HG03025 (cell line): Measurements from ENCODE around the gene ELOVL2.
"Not testable (repeated sequence)": the region's sequence is repeated elsewhere in the genome, so short reads cannot be mapped to it uniquely, and the experiment has no call there.

Experiments
- ATAC-seq: cut with Tn5 transposase; IDR thresholded peaks from one replicate; pipeline ENCODE4 v1.9.1; 2021; ENCODE audit warnings: mild to moderate bottlenecking, moderate library complexity; ENCODE audit not compliant: unreplicated experiment, low FRiP score

ELOVL2 gene

DNA sequence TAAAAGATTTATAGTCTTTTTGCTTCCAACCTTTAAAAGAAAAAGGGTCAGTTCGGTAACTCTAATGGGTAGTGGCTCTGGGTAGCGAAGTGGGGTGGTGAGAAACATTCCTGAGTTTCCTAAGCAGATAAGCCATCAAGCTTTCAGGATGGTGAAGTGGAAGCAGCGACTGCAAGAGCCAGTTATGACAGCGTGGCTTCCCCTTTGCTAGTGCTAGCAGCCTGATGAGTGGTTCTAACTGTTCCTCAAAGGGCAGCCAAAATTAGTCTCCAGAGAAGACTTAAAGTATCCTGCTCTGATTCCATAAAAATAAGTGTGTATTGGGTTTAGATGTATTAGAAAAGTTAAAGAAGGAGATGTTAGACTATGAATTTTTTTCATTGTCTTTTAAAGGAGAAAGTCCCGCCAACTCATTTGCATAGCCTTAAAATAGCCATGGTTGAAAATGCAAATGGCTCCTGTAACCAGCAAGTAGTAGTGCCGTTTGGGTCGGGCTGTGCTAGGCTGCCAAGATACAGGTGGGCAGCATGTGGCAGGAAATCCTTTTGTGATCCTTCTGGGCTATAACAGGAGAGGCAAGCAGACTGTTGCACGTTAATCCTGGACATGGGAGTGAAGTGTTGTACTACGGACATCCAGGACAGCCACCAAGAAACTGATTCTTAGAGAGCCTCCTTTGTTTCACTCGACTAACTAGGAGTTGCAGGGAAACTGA lies 18.0 kb downstream of the ELOVL2 start:
- ATAC-seq = peak; percentile 85

DNA sequence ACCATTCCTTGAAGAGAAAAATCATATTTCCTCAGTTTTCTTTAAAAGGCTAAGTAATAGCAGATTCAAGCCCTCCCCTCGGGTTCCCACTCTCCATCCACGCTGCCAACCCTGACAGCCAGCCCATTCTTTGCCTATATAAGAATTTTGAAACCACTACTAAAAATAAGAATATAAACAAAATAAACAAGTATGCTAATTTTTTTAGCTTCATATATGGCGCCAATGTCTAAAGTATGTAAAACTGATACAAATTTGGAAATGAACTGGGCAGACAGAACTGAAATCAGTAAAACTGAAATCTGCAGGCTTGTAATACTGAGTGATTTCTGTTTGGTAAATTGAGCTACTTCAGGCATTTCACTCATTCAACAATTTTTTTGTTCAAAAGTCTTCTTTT lies 19.0 kb downstream of the ELOVL2 start:
- no peak for ATAC-seq

DNA sequence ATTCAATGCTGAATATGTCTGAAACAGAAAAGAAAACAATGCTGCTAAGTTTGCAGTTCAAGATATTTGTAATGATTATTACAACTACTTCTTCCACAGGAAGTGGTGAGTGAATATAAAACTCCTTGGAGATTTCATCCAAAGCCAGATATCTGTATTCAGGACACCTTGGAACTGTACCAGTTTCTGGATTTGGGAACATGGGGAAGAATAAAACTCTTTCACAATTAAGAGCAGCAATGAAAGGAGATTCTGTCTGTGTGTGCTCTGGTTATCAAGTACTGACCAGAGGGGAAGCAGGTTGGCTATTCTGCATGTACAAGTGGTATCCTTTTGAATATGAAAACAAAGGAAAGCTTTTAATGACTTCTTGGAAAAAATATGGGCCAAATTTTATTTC lies 21.1 kb downstream of the ELOVL2 start:
- no peak for ATAC-seq

DNA sequence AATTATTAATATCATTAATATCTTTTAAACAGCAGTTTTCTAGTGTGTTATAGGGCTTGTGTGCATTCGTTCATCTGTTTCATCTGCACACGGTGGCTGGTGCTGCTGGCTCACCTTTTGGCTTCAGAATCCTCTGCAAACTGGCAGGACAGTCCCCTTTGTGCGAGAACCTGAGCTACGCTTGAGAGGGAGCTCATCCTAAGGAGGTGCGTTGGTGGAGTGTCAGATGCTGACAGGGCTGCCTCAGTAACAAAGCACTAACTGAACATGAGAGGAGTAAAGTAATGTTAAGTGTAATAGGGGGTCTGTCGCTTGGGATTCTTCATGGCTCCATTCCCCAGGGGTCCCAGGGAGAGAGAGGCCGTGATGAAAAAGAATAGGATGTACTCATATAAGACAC lies 22.4 kb downstream of the ELOVL2 start:
- no peak for ATAC-seq

DNA sequence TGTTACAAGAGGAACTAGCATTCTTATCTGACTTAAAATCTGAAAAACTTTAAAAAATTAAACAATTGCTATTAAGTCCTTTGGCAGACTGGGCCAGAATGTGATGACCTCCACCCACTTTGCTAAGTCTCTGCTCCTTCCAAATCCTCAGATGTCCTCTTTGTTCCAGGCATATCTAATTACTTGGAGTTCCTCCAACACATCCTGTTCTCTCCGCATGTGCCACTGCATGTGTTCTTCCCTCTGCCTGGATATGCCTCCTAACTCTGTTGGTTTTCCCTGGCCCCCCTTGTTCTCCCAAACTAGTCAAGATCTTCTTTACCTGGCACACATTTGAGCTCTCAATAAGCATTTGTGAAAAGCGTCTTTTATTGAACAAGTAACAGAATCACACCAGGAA lies 23.1 kb downstream of the ELOVL2 start:
- ATAC-seq = no peak

DNA sequence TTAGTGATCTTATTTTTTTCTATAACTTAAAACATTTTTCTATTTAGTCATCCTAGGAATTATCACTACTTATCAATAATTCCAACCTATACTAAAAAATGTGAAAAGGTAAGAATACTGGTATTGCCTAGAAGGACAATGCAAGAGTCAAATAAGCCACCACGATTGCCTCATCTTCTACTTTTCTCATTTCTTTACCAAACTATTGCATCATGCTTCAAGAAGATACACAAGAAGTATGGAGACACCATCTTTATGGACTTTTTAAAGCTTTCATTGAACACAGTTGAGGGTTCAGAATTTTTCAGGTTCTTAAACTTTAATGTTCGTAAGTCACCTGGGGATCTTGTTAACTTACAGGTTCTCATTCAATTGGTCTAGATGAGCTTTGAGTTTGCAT lies 25.9 kb downstream of the ELOVL2 start:
- ATAC-seq = no peak

DNA sequence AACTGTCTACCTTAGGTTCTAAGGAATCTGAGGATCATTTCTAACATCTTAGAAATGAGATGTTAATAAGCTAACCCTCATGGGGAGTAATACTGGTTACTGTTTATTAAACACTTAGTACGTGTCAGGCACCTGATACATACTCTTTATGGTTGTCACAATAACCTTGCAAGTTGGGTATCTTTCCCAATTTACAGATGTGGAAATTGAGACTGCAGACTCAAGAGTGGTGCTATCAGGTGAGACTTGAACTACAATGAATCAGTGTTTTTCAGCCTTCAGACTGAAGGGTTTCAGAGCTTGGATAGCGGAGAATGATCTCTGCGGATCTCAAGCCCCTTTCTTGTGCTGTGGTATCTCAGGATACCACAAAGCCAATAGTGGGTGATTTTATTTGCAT lies 27.0 kb downstream of the ELOVL2 start:
- ATAC-seq = no peak

DNA sequence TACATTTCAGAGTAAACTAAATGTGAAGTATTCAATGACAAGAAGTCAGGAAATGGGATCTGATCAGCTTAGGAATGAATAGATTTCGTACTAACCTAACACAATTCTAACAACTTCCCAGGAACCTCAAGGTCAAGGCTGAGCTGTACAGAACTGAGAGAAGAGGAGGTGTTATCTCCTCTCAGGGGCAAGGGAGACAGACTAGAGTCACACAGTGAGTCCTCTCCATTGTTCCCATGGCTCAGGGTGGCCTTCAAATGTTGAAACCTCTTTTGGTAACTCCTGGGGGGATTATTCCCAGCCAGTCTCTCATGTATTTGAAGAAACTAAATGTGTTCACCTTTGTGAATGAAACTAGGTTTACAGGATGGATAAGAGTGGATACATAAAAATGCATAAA lies 27.7 kb downstream of the ELOVL2 start:
- ATAC-seq = no peak

DNA sequence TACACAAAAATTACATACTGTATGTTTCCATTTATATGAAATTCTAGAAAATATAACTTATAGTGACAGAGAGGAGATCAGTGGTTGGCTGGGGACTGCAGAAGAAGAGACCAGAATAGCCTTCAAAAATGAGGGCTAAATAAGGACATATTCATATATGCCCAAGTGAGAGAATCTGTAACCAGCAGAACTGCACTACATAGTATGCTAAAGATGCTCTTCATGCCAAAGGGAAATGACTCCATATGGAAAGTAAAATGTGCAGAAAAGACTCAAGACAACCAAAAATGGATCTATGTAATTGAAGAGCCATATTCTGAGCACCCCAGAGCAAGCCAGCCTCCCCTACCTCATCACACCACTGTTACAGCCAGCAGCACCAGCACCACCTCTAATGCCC lies 29.0 kb downstream of the ELOVL2 start:
- no peak for ATAC-seq

DNA sequence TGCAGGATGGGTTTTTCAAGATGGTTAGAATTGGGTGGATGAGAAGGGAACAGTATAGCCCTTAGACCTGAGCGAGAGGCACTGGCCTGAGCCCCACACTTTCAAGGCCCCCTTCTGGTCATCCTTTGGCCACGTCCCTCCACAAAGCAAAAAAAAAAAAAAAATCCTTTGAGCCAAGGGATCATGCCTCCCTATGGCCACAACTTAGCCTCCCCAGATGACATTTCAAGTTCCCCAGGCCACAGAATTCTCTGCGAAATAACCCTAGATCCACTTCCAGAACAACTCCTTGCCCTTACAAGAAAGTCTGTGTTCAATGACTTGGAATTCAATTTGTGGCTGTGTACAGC lies 30.4 kb downstream of the ELOVL2 start:
- ATAC-seq = no peak

DNA sequence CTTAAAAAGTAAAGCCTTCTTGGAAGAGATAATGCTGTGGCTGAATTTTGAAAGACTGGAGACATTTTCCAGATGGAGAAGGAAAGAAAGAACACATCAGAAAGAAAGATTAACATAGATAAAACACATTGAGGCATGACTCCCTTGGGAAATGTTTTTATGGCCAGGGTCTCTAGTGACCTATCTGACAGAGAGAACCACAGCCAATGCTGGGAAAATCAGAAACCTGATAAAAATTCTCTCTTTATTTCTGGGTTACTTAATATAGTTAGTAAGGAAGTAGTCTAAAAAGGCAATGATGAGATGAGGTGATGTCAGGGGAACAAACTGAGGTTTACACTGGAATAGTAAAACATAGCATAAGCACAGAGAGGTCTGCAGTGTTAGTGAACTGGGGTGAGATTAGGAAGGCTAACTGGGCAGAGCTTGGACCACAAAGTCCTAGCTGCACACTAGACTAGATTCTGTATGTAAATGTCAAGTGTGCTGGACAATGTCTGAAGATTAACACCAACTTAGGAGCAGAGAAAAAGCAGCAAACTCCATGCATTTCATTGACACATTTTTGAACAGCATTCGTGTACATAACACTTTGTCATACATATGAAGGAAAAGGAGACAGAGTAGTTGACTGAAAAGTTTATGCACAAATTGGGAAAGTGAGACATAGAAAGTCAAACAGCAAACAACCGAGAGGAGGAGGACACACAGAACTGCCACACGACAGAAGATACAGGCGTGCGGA lies 31.0 kb downstream of the ELOVL2 start:
- no peak for ATAC-seq

DNA sequence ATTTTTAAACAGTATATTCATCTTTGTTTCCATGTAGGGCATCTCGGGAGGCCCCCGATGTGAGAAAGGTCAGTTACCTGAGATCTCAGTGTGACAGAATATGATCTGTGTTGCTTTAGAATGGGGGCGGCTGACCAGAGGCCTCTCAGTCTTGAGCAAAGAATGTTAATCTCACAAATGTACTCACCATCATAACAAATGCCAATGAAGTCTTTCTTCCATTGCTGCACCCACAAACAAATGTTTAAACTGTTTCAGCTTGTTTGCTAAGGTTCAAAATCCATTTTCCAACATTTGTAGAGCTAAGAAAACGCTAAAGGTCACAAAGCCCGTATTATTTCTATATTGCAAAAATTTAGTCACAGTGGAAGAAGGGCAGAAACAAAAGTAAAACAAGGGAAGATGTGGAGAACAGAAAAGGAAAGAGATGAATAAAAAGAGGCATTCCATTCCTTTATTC lies 31.8 kb downstream of the ELOVL2 start:
- ATAC-seq = no peak

DNA sequence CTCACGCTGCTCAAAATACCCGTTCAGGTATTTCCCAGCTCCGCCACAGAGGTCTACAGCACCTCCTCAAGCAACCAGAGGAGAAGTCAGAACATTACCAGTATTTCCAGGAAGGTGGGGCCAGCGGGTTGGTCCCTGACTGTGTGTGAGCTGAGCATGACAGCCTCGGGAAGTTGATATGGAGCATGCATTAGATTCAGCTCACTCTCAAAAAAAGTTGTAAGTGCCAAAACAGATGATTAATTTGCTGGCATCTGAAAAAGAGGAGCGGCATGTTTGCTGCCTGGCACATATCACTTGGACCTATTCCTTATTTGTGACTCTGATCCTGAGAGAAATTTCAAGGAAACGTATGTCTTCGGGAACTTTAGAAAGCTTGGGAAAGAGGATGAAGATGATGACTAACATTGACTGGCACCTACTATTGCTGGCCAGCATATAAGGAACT lies 32.3 kb downstream of the ELOVL2 start:
- no peak for ATAC-seq

DNA sequence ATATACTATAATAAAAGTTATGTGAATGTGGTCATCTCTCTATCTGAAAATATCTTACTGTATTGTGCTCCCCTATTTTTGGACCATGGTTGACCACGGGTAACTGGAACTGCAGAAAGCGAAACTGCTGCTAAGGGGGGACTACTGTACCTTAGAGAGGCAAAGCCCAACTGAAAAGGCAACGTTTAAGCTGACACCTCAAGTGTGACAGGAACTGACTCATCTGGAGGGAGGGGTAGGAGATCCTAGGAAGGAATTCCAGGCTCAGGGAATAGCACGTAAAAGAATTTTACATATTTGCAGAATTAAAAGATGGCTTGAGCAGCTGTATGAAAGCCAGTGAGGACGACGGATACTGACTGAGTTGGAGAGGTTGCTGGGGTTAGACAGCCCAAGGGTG lies 34.8 kb downstream of the ELOVL2 start:
- ATAC-seq = no peak

DNA sequence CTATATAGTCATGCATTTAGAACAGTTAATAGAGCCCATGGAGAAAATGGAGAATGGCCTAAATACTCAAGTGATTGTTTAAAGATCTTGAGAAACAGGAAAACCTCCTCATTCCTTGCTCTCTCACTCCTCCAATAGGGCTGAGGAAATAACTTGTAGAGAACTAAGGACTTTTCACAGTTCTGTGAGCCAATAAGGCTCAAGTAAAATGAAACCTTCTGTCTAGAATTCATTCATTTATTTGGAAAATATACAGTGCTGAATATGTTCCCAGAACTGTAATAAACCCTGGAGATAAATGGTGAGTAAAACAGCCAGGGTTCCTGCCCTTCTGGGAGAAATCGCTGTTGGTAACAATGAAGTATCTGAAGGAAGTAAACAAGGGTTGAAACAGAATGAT lies 35.3 kb downstream of the ELOVL2 start:
- ATAC-seq = no peak

DNA sequence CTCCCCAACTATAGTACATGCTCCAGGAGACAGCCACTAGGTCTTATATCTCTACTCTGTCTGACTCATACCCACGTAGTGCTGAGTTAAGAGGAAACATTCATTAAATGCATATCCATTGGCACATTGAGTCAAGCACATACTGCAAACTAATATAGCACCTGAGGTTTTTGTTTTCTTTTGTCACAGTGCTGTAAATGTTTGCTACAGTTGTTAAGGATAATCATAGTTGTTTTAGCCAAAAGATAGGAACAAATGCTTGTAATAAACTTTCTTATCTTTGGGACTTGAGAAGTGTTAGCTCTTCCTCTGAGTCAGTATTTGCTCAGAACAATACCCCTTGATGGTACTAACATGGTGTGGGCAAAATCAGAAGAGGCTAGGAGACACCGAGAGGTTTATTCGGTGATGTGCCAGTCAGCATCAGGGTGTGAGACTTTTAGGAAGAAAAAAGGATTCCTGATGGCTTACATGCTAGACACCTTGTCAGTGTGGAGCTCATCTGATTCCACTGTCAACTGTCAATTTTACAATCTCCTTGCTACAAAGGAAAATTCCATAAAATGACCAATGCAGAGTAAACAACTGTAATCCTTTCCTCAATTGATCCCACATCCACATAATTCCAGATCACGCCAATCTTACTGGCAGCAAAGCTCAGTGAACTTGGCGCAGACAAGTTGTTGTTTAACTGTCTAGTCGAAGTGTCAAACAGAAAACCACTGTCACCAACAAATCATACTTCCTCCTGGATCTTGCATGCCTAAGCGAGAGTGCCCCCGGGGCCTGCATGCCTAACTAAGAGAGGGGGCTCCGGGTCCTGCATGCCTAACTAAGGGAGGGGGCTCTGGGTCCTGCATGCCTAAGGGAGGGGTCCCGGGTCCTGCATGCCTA lies 36.1 kb downstream of the ELOVL2 start:
- ATAC-seq = no peak

DNA sequence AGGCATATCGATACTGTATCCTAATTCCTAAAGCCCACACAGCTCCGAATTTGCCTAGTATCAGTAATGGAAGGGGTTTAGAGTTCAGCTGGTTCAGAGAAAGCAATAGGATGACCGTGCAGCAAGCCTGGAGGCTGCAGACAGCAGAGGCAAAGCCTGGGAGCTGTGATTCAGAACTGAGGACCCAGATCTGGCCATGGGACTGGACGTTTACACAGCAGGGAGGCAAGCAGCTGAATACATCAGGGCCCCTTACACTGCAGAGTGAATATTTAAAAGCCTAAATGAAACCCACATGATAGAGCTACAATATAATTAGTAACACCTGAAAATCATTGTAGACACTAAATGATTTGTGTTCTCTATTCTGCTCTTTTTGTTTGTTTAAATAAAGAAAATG lies 38.0 kb downstream of the ELOVL2 start:
- ATAC-seq = no peak

DNA sequence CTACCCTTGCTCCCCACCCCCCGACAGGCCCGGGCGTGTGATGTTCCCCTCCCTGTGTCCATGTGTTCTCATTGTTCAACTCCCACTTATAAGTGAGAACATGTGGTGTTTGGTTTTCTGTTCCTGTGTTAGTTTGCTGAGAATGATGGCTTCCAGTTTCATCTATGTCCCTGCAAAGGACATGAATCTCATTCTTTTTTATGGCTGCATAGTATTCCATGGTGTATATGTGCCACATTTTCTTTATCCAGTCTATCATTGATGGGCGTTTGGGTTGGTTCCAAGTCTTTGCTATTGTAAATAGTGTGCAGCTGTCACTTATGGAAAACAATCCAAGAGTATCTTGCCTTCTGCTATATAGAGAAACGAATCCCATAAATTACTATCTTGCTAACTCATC lies 40.8 kb downstream of the ELOVL2 start:
- not testable (repeated sequence) for ATAC-seq

DNA sequence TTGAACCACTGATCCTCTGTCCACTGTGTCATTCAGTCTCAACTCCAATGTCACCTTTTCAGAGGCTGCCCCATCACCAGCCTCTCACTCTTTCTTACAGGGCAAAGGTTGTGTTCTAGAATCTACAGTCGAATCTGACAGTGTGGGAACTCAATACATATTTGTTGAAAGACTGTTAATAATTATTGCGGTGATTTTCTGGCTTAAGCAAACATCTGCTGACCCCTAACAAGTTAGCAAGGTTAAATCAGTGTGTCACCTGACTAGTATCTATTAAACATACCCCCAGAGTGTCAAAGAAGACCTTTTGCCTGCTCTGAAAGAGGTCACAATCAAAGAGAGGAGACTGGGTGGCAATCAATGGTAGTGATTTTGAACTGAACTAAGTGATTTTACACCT lies 41.9 kb downstream of the ELOVL2 start:
- ATAC-seq = no peak

DNA sequence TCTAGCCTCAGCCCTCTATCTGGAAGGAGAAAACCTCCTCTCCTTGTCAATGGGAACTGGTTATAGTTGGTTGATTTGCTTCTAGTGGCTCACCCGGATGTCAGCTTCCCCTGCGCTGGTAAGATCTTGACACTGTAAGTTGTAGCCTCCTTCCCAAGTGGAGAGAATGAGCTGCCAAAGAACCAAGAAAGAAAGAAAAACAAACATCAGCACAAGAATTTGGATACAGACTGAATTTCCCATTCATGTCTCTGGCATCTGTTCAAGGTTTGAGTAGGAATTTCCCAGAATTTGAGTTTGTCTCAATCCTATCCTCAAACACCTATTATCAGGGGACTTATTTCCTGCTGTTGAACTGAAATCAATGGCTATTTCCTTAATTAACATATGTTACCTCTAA lies 44.1 kb downstream of the ELOVL2 start:
- no peak for ATAC-seq

DNA sequence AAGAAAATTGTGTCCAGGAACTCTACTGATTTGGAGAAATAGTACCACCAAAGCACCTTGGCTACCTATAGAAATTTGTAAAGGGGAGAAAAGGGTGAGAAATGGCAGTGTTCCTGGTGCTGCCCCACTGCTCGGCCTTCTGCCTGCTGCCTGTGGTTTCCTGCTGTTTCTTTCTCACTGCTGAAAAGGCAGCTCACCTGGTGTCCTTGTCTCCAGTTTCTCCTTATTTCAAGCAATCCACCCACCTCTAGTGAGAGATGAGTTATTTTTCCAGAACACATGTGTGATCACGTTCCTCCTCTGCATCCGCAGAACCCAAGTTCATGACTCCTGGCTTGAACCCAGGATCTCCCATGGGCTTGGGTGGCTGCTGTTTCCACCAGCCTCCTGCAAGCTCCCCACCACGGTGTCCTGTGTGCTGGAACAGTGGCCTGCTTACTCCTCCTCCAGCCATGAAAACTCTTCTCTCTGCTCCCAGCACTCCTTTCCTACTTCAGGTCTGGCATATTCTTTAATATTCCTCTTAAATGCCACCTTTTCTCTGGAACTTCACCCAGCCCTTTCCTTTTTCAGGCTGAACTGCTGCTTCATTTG lies 48.9 kb downstream of the ELOVL2 start:
- ATAC-seq = no peak
